Keratinocyte (primary cell): ENCODE measurements around the gene ARHGDIG. TPM values are rescaled to one million over a fixed set of nuclear protein-coding genes. Genes with fewer than 3 reads are reported as not detected.

Source experiments
- DNase-seq: peaks from one replicate; pipeline ENCODE4 v3.0.0-alpha.2; 2011; ENCODE audit warnings: low read depth, missing footprints, low spot score
- FAIRE-seq: peaks from 2 replicates; lab custom pipeline; 2011; peaks lifted over from hg19 to GRCh38; lab: Jason Lieb, UNC
- H2AFZ ChIP-seq: 2 replicates; pipeline ENCODE4 v1.6.0; 2012; ENCODE audit warnings: low read length, control low read depth, inconsistent platforms; ENCODE audit not compliant: control insufficient read depth
- H3K27ac ChIP-seq: 2 replicates; pipeline ENCODE4 v1.5.1; 2011; ENCODE audit warnings: low read length; ENCODE audit not compliant: control insufficient read depth, insufficient read depth
- H3K27me3 ChIP-seq: 3 replicates; pipeline ENCODE4 v1.6.0; 2011; ENCODE audit warnings: low read length; ENCODE audit not compliant: control insufficient read depth, insufficient read depth; ENCODE audit errors: extremely low read depth
- H3K36me3 ChIP-seq, 2 experiments: 2 replicates in 1 of 2; 3 replicates in 1 of 2; pipeline ENCODE4 v1.5.1; 2011; ENCODE audit warnings: low read length in 2 of 2, mild to moderate bottlenecking in 1 of 2; ENCODE audit not compliant: control insufficient read depth in 2 of 2, insufficient read depth in 2 of 2; ENCODE audit errors: extremely low read depth in 1 of 2
- H3K4me1 ChIP-seq: 3 replicates; pipeline ENCODE4 v1.5.1; 2011; ENCODE audit warnings: low read length; ENCODE audit not compliant: control insufficient read depth, insufficient read depth; ENCODE audit errors: extremely low read depth
- H3K4me2 ChIP-seq: 3 replicates; pipeline ENCODE4 v1.6.0; 2011; ENCODE audit warnings: low read depth, low read length; ENCODE audit not compliant: control insufficient read depth, insufficient read depth; ENCODE audit errors: extremely low read depth
- H3K4me3 ChIP-seq, 3 experiments: fragments of 200-600 bp in 1 of 3; sonication (generic) in 1 of 3; 2 replicates in 2 of 3; 3 replicates in 1 of 3; pipeline ENCODE4 v1.5.1; 2011 to 2016; ENCODE audit warnings: low read length in 3 of 3, mild to moderate bottlenecking in 3 of 3, control low read depth in 2 of 3, inconsistent platforms in 1 of 3, low read depth in 1 of 3, mixed read lengths in 1 of 3, mixed run types in 1 of 3, moderate library complexity in 1 of 3; ENCODE audit not compliant: control insufficient read depth in 2 of 3, insufficient read depth in 2 of 3; ENCODE audit errors: extremely low read depth in 1 of 3
- H3K79me2 ChIP-seq: 2 replicates; pipeline ENCODE4 v1.6.0; 2012; ENCODE audit warnings: low read length; ENCODE audit not compliant: control insufficient read depth, insufficient read depth
- H3K9ac ChIP-seq: 3 replicates; pipeline ENCODE4 v1.6.0; 2011; ENCODE audit warnings: low read length; ENCODE audit not compliant: control insufficient read depth, insufficient read depth; ENCODE audit errors: extremely low read depth
- H3K9me1 ChIP-seq: 3 replicates; pipeline ENCODE4 v1.6.0; 2011; ENCODE audit warnings: low read length; ENCODE audit not compliant: control insufficient read depth, insufficient read depth; ENCODE audit errors: extremely low read depth
- H3K9me3 ChIP-seq: 2 replicates; pipeline ENCODE4 v1.5.1; 2012; ENCODE audit warnings: low read depth, low read length; ENCODE audit not compliant: control insufficient read depth
- H4K20me1 ChIP-seq: 3 replicates; pipeline ENCODE4 v1.6.0; 2011; ENCODE audit warnings: low read length; ENCODE audit not compliant: control insufficient read depth, insufficient read depth; ENCODE audit errors: extremely low read depth
- CTCF ChIP-seq, 3 experiments: IDR thresholded peaks in 1 of 3; conservative IDR thresholded peaks in 1 of 3; optimal IDR thresholded peaks in 1 of 3; 2 replicates in 2 of 3; 3 replicates in 1 of 3; pipeline versions ENCODE3 to v1.5.1; 2011; ENCODE audit warnings: low read length in 3 of 3, mild to moderate bottlenecking in 3 of 3, moderate library complexity in 2 of 3, control low read depth in 1 of 3, inconsistent platforms in 1 of 3; ENCODE audit not compliant: insufficient read depth in 2 of 3; ENCODE audit errors: extremely low read depth in 1 of 3
- EZH2 ChIP-seq: IDR thresholded peaks from one replicate; pipeline ENCODE4 v1.6.1; 2012; ENCODE audit warnings: inconsistent platforms, mild to moderate bottlenecking, low read length, moderate library complexity
- dilution Hi-C: fragments of 300-500 bp; cut with MboI; formaldehyde crosslinking; loops from one replicate; pipeline ENCODE4 v1.7.0; 2020; ENCODE audit warnings: low sequenced_read_pairs; ENCODE audit not compliant: extremely low pct_ligation_motif_present
- polyA plus RNA-seq, 5 experiments: library from polyadenylated mRNA; depleted of rRNA in 3 of 5; stranded (reverse) in 3 of 5; stranded (forward) in 1 of 5; unstranded in 1 of 5; fragments of >200 nt; gene quantifications; 1 replicate in 1 of 5; 2 replicates in 3 of 5; 3 replicates in 1 of 5; pipeline versions ENCODE4 v1.2.1 to v1.2.3, GENCODE V29; 2011 to 2012; ENCODE audit warnings: missing spikeins in 2 of 5, low read depth in 1 of 5, low replicate concordance in 1 of 5

ARHGDIG gene
- polyA plus RNA-seq, 1 donor (not counting 4 experiments of a cell fraction or from before 2014, with no cell fraction given): 0.17 TPM

- no peak for FAIRE-seq
- H3K27ac ChIP-seq: no peak overlapping the region
- no peaks in the 10 kb centered on the region for H4K20me1 ChIP-seq
- no peak for DNase-seq
- H3K4me3 ChIP-seq: no peak overlapping the region
- dilution Hi-C loops: no loop called here
- H3K27me3 ChIP-seq: no peaks in the 10 kb centered on the region
- TF ChIP-seq CTCF (optimal IDR thresholded peaks at IDR 0.05 in 1 of 3, IDR thresholded peaks at IDR 0.05 in 1 of 3, conservative IDR thresholded peaks at IDR 0.05 in 1 of 3; ENCODE audit: extremely low read depth in 1 of 3, insufficient read depth in 2 of 3, low read length in 3 of 3): no peak
- TF ChIP-seq EZH2: no peak
- H3K9ac ChIP-seq: no peak overlapping the region
- H3K79me2 ChIP-seq: no peaks in the 10 kb centered on the region
- H3K4me1 ChIP-seq: no peaks in the 10 kb centered on the region
- H2AFZ ChIP-seq: no peak overlapping the region
- H3K4me2 ChIP-seq: no peak overlapping the region
- H3K9me3 ChIP-seq: no peaks in the 10 kb centered on the region
- no peaks in the 10 kb centered on the region for H3K9me1 ChIP-seq
- peaks cover 0 to 16% of the 10 kb centered on the region in 2 experiments for H3K36me3 ChIP-seq
Observed at GRCh38 chr16:260326-260725, 20.1 kb upstream of the ARHGDIG start.

- DNase-seq (no peak), FAIRE-seq (no peak)
- peaks cover 8% of the 10 kb centered on the region for H3K4me1 ChIP-seq
- H3K9ac ChIP-seq: no peak overlapping the region
- TF ChIP-seq EZH2: no peak
- no peak for TF ChIP-seq CTCF (optimal IDR thresholded peaks at IDR 0.05 in 1 of 3, IDR thresholded peaks at IDR 0.05 in 1 of 3, conservative IDR thresholded peaks at IDR 0.05 in 1 of 3; ENCODE audit: extremely low read depth in 1 of 3, insufficient read depth in 2 of 3, low read length in 3 of 3)
- no peak overlapping the region for H3K4me3 ChIP-seq
- no peak overlapping the region for H2AFZ ChIP-seq
- H3K27ac ChIP-seq: no peak overlapping the region
- H3K79me2 ChIP-seq: no peaks in the 10 kb centered on the region
- H3K27me3 ChIP-seq: no peaks in the 10 kb centered on the region
- H3K9me3 ChIP-seq: no peaks in the 10 kb centered on the region
- no peaks in the 10 kb centered on the region for H4K20me1 ChIP-seq
- no peaks in the 10 kb centered on the region for H3K9me1 ChIP-seq
- dilution Hi-C loops: no loop called here
- H3K36me3 ChIP-seq: peaks cover 0 to 15% of the 10 kb centered on the region in 2 experiments
- H3K4me2 ChIP-seq: no peak overlapping the region
Observed at GRCh38 chr16:261031-261691, 19.2 kb upstream of the ARHGDIG start.
